ENCODE measurements around the gene WNK2.
"Not testable (repeated sequence)": the region's sequence is repeated elsewhere in the genome, so short reads cannot be mapped to it uniquely, and the experiment has no call there.

The WNK2 gene

DNA sequence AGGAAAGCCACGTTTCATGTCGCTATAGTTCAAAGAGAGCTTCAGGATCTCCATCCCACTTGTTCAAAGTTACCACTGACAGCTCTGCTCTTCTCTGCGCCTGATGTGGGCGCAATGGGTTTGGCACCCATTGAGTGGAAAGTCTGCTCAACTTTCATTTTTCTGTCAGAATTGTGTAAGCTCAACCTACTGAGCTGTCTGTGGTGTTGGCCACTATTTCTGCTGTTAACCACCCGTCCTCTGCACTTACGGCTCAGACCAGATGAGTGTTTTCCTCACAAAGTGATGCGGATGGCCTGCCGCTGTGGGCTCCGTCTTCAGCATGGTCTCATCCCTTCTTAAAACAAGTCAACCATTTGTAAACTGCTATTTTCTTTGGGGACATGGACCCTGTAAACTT is 131.2 kb downstream of the WNK2 start:
- peak; percentile 0 for DNase-seq

DNA sequence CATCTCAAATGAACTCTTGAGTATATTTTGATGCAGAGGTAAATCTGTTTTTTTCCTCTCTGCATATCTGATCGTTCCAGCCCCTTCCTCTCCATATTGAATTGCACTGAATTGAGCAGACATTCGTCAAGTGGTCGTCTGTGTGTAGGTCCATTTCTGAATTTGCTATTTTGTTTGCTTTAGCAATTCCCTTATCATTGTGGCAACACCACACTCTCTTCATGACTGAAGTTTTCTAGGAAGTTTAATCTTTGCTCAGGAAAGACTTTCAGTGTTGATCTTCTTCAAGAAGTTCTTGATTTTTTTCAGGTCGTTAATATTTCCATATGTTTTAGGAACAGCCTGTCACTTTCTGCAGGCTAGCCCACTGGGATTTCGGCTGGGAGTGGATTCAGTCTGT is 132.0 kb downstream of the WNK2 start:
- DNase-seq: no peak

DNA sequence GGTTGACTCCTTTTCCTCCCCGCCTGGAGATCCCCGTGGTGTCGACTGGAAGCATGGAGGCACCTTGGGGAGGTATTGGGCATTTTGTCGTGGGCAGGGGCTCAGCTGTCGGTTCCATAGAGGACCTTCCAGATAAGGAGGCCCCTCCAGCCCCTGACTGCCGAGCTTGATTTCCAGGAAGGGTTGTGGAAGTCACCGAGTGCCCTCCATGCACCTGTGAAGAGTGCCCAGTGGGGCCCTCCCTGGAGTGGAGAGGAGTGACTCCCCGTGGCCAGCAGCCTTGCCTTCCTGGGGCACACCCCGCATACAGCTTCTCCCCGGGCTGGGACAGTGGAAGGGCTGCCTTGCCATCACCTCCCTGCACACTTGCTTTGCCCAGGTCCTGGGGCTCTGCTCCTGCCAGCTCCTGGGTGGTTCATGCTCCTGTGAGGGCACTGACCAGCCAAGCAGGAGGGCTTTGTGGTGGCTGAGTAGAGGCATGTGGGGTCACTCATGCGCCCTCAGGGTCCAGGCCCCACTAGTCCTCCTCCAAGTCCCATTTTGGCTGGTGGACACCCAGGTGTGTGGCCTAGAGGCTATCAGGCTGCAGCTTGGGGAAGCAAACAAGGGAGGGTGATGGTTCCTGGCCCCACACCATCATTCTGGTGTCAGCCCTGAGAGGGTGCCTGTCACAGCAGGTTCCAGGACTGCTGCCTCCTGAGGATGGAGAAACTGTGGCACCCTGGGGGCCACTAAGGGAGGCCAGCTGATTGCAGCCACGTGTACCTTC is 133.0 kb downstream of the WNK2 start:
- DNase-seq: peak; percentile 1

DNA sequence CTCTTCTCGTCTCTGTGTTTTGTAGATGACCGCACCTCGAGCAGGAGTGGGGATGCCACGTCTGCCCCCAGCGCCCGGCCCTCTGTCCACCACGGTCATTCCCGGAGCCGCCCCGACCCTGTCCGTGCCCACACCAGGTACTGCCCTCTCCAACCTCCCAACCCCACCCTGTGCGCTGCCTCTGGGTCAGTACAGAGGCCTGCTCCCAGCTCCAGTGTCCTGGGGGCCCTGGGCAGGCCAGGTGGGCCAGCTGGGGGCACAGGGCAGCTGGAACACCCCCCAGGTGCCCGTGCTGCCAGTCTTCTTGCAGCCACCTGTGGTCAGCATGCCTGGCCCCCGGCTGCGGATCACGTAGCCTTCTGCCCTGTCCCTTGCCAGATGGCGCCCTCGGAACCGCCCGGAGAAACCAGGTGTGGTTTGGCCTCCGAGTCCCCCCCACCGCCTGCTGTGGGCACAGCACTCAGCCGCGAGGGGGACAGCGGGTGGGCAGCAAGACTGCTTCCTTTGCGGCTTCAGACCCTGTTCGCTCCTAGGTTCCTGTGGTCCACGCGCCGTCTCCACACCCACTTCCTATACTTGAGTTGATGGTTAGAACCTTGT is 133.7 kb downstream of the WNK2 start:
- DNase-seq: no peak

DNA sequence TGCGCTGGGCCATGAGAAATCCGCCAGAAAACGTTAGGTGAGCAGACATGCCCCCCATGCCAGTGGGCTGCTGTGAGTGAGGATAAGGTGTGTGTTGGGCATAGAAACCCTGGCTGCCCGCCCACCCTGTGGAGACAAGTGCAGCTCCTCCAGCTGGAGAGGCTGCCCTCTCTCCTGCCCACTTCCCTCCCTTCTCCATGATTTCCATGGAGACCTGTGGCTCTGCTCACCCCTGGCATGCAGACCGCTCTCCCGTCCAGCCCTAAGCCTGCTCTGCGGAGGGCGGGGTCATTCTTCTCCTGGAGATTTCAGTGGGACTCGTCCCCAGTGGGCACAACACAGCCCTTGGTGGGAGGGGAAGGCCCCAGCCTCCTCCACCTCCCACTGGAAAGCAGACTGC is 134.5 kb downstream of the WNK2 start:
- no peak for DNase-seq

DNA sequence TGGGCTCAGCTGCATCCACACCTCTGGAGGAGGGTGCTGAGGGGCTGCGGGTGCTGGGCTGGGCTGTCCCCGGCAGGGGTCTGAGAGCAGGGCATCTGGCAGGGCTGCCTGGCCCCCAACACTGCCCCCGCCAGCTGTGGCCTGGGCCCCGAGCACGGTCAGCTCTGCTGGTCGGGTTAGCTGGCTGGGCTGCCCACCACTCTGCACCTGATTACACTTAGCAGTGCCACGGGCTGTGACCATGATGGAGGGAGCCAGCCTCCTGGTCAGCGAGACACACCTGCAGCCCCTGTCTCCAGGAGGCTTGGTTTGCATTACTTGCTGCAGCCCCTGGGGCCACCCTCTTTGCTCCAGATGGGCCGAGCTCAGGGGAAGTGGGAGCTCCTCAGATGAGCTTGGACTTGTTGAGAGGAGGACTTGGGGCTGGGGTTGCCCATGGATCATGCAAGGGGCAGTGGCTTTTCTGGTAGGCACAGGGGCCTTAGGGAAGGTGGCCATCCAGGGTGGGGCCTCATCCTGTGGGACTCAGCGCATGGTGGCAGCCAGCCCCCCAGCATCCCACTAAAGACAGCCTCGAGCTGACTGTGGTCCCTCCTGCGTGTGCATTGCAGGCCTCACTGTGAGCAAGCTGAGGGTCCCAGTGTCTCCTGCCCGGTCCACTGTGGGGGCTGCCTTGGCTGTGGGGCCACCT is 135.5 kb downstream of the WNK2 start:
- DNase-seq: no peak

DNA sequence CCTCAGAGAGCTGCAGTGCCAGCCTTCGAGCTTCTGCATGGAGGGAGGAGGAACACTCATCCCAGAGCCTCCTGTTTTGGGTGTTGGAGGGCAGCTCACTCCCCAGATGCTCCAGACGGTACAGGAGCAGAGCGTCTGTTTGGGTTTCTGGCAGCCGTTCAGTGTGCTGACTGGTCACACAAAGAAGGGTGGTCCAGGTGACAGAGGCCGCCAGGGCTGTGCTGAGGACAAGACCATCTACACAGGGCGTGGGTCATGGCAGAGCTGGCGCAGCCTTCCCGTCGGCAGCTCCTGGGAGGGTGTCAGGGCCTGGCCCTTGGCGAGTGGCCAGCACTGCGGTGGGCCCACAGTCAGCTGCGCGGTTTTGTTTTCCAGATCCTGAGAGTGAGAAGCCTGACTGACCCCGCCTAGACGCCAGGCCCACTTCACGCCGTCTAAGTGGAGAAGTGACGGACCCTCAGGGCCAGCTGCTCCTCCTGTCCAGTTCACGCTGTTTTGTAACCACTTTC is 136.1 kb downstream of the WNK2 start:
- DNase-seq: no peak

DNA sequence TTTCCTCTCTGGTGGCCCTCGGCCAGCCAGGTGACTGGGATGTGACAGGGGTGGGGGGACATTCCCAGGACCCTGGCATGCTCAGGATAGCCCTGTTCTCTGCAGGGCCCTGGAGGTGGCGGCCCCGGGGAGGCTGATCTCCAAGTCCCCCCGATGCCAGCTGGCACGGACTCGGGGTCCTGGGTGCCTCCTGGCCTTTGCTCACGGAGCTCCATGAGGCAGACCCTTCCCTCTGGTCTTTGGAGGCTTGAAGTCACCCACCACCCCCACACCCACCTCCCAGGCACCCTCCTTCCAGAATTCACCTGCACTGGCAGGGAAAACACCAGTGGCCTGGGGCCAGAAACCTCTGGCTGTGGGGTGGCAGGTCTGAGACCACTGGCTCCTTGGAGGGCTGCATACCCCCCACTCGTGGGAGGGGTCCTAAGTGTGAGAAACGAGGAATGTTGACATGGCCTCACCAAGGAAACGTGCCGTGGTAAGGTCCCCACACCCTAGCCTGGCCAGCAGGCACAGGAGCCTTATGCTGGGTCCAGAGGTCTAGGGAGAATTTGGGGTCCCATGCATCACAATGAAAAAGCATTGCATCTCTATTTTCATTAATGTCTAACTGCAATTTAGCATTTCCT is 136.8 kb downstream of the WNK2 start:
- DNase-seq: no peak

DNA sequence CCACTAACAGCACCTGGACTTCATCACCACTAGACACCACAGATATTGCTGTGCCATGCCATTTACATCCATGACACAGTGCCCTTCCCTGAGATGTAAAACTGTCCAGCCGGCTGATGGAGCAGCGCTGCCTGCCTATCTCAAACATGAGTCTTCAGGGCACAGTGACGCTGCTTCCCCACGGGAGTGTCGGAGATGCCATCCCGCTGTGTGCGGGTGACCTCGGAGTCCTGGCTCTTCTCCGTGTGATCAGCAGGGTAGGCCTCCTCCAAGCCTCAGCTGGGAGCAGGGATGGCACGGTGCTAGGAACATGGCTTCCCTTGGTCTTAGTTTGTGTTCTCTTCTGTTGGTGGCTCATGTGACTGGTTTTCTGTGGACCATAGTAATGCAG is 137.3 kb downstream of the WNK2 start:
- no peak for DNase-seq

DNA sequence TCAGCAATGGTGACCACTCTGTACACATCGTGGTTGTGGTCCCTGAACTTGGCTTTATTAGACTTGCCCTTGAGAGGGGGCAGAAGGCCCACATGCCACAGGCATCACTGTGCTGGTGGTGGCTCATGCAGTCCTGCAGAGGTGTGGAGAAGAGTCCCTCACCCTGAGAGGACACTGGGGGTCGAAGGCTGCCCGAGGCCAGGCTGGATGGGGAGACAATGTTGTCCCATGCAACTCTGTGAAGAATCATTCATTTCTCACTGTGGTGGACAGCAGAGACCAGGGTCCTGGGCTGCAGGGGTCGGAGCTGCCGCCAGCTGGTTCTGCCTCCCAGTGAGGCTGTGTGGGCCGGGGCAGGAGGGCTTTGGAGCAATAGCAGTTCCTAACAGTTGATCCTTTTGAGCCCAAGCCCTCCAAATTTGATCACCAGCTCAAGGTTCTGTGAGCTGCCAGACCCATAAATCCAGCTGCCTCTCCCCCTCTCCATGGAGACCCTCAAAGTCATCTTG is 139.6 kb downstream of the WNK2 start:
- not testable (repeated sequence) for DNase-seq

DNA sequence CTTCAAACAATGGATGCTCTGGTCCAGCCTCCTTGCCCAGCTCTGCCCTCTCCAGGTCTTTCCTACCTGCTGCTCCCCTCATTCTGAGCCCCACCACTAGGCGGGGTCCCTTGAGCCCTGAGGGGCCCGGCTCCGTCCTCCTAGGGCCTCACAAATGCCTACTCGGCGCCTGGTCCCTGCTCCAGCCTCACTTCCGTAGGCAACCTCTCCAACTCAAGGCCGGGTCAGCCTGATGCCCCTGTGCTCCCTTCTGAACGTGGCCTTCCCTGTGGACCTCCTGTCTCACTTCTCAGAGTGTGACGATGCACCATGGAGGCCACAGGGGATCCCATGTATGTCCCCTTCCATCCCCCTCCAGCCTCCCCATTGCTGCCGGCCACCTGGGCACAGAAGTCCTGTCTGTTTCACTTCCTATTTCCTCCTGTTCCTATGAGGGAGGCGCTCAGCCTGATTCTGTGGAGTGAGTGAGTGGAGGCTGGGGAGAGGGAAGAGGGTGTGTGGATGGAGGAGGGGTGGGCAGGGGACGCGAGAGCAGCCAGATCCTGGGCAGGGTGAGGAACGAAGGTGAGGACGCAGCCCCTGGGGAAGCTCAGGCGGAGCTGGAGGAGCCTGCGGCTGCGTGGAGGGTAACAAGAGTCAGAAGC is 140.4 kb downstream of the WNK2 start:
- DNase-seq: no peak

DNA sequence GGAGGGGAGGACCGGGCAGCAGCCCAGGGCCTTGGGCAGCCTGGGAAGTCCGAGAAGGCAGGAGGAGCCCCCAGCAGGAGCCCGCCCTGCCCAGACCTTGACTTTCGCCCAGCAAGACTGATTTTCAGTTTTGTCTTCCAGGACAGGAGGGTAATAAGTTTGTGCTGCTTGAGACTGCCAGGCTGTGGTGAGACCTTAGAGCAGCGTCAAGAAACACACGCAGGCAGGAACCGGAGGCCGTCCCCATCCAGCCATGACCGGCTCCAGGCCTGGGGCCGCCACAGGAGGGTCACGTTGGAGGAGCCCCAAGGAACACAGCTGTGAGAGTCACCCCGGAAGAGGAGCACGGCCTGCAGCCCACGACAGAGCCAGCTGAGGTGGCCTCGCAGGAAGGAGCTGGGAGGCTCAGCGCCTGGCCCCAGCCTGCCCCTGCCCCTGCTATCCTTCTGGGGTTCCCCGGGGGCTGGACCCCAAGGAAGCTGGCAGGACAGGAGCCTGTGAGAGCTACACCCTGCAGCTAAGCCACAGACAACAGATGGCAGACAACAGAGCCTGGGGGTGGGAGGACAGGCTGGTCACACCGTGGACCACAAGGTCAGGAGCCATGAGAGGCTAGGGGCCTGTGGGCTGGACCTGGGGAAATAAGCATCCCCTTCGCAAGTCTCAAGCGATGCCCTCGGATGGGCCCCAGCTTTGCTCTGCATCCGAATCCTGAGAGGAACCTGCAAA is 141.5 kb downstream of the WNK2 start:
- no peak for DNase-seq

DNA sequence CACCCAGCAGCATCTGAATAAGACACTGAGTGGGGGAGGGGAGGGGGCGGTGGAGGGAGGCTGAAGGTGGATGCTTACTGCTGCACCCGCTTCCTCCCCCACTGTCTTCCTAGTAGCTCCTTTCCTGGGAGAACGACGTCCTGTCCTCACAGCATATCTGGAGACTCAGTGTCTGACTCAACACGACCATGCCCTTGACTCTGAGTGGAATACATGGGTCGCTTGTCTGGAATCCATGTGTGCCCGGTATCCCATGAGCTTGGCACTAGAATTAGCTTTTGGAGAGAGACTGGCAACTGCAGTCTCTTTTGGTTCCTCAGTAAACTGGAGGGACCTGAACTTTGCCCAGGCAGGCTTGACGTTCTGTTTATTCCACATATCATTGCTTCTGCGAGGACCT is 142.1 kb downstream of the WNK2 start:
- DNase-seq: no peak

DNA sequence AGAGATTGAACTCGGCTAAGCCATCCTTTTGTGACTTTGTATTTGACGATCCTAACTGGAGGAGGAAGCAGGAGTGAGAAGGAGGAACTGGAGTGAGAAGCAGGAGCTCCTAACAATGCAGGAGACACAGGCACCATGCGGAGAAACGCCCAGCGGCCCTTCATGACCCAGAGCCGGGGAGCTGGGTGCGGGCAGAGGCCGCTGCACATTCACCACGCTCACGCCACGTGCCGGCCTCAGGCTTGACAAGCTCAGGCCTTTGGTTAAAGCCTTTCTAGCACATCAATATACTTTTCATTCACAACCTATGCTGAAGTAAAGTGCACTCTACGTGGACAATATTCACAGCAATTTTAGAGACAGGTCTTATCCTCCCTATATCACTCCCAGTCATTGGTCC is 142.7 kb downstream of the WNK2 start:
- no peak for DNase-seq

DNA sequence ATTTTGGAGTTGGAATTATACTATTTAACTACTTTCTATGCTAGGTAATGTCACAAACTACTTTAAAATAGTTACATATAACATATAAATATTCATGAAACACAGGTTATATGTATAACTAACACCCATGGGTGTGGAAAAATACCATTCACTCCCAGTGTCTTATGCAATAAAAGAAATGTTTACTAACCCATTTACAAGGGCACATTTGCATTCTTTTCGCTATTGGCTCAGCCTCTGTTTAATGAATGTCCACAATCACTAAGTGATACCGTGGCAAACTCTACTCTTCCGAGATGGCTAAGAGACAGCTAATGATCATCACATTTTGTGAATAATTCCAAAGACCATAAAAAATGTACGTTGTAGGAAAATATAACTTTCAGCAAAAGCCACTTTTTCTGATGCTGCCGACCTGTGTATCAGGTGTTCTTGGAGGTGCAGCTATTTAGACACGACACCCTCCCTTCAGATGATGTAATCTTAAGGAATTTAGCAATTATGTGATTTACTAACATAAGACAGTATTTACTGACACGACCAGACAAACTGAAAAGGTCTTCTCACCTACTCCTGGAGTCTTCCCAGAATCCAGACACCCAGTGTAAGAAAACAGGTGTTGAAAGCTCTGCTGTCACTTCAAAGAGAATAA is 145.8 kb downstream of the WNK2 start:
- DNase-seq: no peak

DNA sequence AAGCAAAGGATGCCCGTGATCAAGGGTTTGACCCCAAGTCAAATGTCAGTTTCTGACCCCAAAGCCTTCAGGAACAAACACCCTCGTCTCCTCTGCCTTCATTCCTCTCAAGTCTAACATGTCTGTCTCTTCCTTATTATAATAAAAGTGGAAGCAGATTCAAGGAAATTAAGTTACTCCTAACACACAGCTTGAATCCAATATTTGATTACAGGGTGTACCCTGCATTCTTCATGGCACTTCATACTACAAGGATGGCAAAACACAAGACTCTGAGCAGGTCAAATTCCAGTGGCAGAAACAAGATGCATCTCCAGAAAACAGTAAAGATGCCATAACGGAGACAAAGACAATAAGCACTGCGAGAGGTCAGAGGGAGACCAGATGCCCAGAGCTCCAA is 148.4 kb downstream of the WNK2 start:
- DNase-seq: no peak

DNA sequence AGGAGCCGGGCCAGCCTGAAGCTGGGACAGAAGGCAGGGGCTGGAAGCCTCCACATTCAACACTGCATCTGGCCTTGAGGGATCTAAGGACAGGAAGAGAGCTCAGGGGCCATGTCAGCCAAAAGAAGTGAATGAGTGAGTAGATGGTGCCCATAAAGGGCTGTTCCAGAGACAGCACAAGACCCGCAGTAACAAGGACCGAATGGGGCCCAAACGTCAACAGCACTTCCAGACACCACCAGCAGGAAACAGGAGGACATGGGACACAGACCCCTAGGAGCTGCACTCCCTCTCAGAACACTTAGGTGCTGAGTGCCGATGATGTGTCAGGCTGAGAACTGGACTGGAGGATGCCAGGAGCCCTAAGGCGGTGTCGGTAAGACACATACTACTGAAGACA is 152.8 kb downstream of the WNK2 start:
- DNase-seq: no peak

DNA sequence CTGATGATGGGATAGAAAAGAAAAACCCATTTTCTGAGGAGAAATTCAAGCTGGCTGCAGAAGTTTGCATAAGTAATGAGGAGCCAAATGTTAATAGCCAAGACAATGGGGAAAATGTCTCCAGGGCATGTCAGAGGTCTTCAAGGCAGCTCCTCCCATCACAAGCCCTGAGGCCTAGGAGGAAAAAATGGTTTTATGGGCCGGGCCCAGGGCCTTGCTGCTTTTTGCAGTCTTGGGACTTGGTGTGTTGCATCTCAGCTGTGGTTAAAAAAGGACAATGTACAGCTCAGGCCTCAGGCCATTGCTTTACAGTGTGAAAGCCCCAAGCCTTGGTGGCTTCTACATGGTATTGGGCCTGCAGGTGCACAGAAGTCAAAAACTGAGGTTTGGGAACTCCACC is 154.3 kb downstream of the WNK2 start:
- DNase-seq: not testable (repeated sequence)

DNA sequence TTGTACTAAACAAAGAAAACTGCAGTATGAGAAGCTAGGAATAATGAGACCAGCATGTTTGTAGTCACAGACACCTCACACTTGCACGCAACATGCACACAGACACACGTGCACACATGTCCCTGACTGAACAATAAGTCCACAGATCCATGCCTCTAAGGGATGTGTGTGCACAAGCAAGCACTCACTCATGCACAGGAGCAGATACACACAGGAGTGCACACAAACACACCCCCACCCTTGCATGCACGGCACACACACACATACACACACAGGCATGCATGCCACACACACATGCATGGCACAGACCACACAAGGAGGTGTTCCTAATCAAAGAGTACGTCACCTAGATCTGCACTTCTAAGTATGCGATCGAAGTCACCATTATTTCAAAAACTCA is 156.2 kb downstream of the WNK2 start:
- no peak for DNase-seq

DNA sequence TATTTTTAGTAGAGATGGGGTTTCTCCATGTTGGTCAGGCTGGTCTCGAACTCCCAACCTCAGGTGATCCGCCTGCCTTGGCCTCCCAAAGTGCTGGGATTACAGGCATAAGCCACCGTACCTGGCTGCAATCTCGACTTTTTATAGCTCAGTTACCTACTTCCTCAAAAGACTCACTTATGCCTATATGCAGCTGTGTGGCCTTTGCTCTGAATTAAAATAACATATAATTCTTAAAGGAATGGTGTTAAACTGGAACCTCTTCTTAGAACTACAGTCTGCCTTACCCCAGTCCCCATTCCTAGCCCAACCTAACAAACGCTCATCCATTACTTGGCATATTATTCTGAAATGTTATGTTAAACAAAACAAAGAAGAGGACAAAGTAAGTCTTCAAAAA is 157.9 kb downstream of the WNK2 start:
- not testable (repeated sequence) for DNase-seq

DNA sequence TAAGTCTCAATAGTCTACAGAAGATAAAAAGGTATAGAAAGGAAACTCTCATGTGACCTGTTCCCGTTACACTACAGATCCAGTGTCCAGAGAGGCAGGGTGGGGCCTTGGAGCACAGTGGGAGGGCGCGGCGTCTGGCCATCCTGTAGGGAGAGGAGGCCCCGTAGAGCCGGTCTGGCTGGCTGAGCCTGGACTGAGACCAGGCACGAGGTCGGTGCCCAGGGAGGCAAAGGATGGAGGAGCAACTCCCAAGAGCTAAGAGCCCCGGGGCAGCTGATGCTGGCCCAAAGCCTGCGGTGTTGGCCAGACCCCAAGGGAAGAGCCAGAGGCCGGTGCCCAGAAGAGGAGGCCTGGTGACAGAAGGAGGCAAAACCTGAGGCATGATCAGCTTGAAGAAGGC is 158.5 kb downstream of the WNK2 start:
- not testable (repeated sequence) for DNase-seq

DNA sequence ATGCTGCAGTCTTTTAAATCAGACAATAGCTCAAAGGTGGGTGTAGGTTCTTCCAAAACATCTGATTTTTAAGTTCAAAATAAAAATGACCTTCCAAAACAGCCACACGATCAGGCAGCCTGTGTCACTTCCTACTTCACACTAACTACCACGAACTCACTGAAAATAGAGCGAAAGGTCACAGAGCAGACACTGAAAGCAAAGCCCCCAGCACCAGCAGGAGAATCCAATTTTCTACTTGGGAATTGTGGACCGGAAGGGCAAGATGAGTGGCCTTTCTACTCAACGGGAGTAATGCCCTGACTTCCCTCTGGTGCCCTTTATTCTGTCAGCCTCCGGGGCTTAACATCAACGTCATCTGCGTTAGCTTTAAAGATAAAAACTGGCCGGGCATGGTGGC is 159.7 kb downstream of the WNK2 start:
- DNase-seq: no peak

Measured in activated CD4-positive, alpha-beta T cell treated with anti-CD3 and anti-CD28 coated beads for 48 hours (primary cell).